Karpas-422 (cell line): ENCODE results near the gene LGALS8. TPM values are rescaled to one million over a fixed set of nuclear protein-coding genes. Genes with fewer than 3 reads are reported as not detected.

ENCODE experiments used
- DNase-seq: peaks from one replicate; pipeline ENCODE4 v3.0.0-alpha.2; 2015
- H2AFZ ChIP-seq: fragments of 200-600 bp; sonication (generic); 2 replicates; pipeline ENCODE4 v1.6.1; 2014; ENCODE audit warnings: antibody characterized with exemption, low read length, mixed read lengths
- H3K27ac ChIP-seq: fragments of 200-600 bp; sonication (generic); 2 replicates; pipeline ENCODE4 v1.5.1; 2014; ENCODE audit warnings: mild to moderate bottlenecking, low read length, moderate library complexity
- H3K27me3 ChIP-seq: fragments of 200-600 bp; sonication (generic); 2 replicates; pipeline ENCODE4 v1.6.1; 2014; ENCODE audit warnings: low read length, mixed read lengths
- H3K36me3 ChIP-seq: fragments of 200-600 bp; sonication (generic); 2 replicates; pipeline ENCODE4 v1.6.1; 2014; ENCODE audit warnings: low read length, mixed read lengths; ENCODE audit not compliant: insufficient read depth
- H3K4me1 ChIP-seq: fragments of 200-600 bp; sonication (generic); 2 replicates; pipeline ENCODE4 v1.6.1; 2014; ENCODE audit warnings: mild to moderate bottlenecking, low read length, mixed read lengths
- H3K4me2 ChIP-seq: fragments of 200-600 bp; sonication (generic); 2 replicates; pipeline ENCODE4 v1.6.1; 2014; ENCODE audit warnings: low read length, low read depth, mild to moderate bottlenecking; ENCODE audit not compliant: poor library complexity, severe bottlenecking
- H3K4me3 ChIP-seq: fragments of 200-600 bp; sonication (generic); 2 replicates; pipeline ENCODE4 v1.5.1; 2014; ENCODE audit warnings: mild to moderate bottlenecking, antibody characterized with exemption, low read length, mixed read lengths
- H3K79me2 ChIP-seq: fragments of 200-600 bp; sonication (generic); 2 replicates; pipeline ENCODE4 v1.6.1; 2014; ENCODE audit warnings: mild to moderate bottlenecking, low read length, mixed read lengths
- H3K9ac ChIP-seq: fragments of 200-600 bp; sonication (generic); 2 replicates; pipeline ENCODE4 v1.6.0; 2014; ENCODE audit warnings: low read length
- H3K9me2 ChIP-seq: fragments of 200-600 bp; sonication (generic), shearing (Covaris generic); replicated peaks from 2 replicates; pipeline ENCODE4 v1.6.0; 2014; ENCODE audit warnings: mild to moderate bottlenecking, low read length, moderate library complexity; ENCODE audit not compliant: insufficient read depth
- H3K9me3 ChIP-seq: fragments of 300-700, 200-600 bp; sonication (generic); 2 replicates; pipeline ENCODE4 v1.6.1; 2014; ENCODE audit warnings: low read length, mixed read lengths
- H4K20me1 ChIP-seq: fragments of 200-600 bp; sonication (generic); 2 replicates; pipeline ENCODE4 v1.6.1; 2014; ENCODE audit warnings: mild to moderate bottlenecking, antibody characterized with exemption, low read length, low read depth; ENCODE audit not compliant: insufficient read depth
- total RNA-seq: library from RNA; depleted of rRNA; stranded (reverse); fragments of >200 nt; shearing (Covaris generic); gene quantifications from 2 replicates; pipeline ENCODE4 v1.2.3, GENCODE V29; 2014; ENCODE audit warnings: low replicate concordance; rRNA removed

The LGALS8 gene
- total RNA-seq, 1 experiment from 2014 or later: 21.4 TPM

DNA sequence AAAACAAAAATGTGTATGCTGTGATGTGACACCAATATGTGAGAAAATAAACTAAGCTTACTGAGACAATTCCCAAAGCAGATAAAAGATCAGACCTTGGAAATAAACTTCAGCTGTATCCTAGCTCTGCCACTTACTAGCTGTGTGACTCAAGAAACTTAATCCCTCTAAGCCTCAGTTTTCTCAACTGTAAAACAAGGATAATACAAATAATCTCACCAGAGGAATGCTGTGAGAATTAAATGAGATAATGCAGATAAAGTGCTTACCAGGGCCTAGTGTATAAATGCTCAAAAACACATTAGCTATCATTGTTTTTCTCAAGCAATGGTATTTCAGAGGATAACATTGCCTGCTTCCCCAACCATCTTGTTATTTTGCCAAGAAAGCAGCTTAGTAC, 78.4 kb downstream of the LGALS8 start:
- Histone ChIP-seq H3K4me1 (peaks cover 18% of the 10 kb centered on the region), H3K9ac (no peak overlapping the region), H4K20me1 (no peaks in the 10 kb centered on the region), H2AFZ (no peak overlapping the region), H3K79me2 (peaks cover 54% of the 10 kb centered on the region), H3K4me2 (peak overlapping the region; percentile 89), H3K27me3 (no peaks in the 10 kb centered on the region), H3K27ac (no peak overlapping the region), H3K9me3 (no peaks in the 10 kb centered on the region), H3K36me3 (peaks cover 35% of the 10 kb centered on the region; the same call in 1 of the 2 replicates), H3K4me3 (peak overlapping the region; percentile 88; the same call in 1 of the 2 replicates), H3K9me2 (no peaks in the 10 kb centered on the region)
- no peak for DNase-seq

Other genes starting within 250 kb of the LGALS8 start
- 0.76 and 0.82 TPM in 2 replicates for gene ERO1B, start 242.0 kb upstream of the LGALS8 start, total RNA-seq
- not detected in 2 replicates for gene EDARADD, start 129.7 kb upstream of the LGALS8 start, total RNA-seq
- 29.6 and 53.6 TPM in 2 replicates for gene HEATR1, start 80.5 kb downstream of the LGALS8 start, total RNA-seq
- gene ACTN2, start 162.5 kb downstream of the LGALS8 start, total RNA-seq: not detected in 2 replicates